ENCODE measurements around the gene ORAI3. TPM values are rescaled to one million over a fixed set of nuclear protein-coding genes. Genes with fewer than 3 reads are reported as not detected.

ORAI3 gene
- total and polyA plus RNA-seq, 2 donors from 2014 or later: 23.1 to 32.3 TPM

GRCh38 chr16:30923554-30924075 is 25.3 kb upstream of the ORAI3 start, which contains the start of gene FBXL19:
Gene FBXL19 (plus strand): TSS chr16:30923572. CDS start chr16:30925755, 2,183 bp downstream.
- peak within 1 kb of the TSS; percentile 88 to 97 (median 94) for H3K4me3 ChIP-seq (ENCODE audit: low read length in 3 of 3)
- FAIRE-seq (no peak), DNase-seq (peak in 2 of 5 donors; percentile 91 to 94)
- TF ChIP-seq, protein P1, sequence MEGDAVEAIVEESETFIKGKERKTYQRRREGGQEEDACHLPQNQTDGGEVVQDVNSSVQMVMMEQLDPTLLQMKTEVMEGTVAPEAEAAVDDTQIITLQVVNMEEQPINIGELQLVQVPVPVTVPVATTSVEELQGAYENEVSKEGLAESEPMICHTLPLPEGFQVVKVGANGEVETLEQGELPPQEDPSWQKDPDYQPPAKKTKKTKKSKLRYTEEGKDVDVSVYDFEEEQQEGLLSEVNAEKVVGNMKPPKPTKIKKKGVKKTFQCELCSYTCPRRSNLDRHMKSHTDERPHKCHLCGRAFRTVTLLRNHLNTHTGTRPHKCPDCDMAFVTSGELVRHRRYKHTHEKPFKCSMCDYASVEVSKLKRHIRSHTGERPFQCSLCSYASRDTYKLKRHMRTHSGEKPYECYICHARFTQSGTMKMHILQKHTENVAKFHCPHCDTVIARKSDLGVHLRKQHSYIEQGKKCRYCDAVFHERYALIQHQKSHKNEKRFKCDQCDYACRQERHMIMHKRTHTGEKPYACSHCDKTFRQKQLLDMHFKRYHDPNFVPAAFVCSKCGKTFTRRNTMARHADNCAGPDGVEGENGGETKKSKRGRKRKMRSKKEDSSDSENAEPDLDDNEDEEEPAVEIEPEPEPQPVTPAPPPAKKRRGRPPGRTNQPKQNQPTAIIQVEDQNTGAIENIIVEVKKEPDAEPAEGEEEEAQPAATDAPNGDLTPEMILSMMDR (IDR thresholded peaks at IDR 0.05; ENCODE audit: borderline replicate concordance, extremely low read depth, insufficient read depth): no peak
- intact Hi-C loops (cut with DNase I): no loop called here
- H3K9ac ChIP-seq (ENCODE audit: low read length in 3 of 3): peak within 1 kb of the TSS; percentile 34 to 93 (median 87)
- H3K27me3 ChIP-seq (ENCODE audit: control insufficient read depth, insufficient read depth, low read length): no peaks in the 10 kb centered on the region
- peaks cover 0 to 4% (median 2%) of the 10 kb centered on the region in 3 donors for H3K4me1 ChIP-seq (ENCODE audit: control insufficient read depth in 2 of 3, insufficient read depth in 2 of 3, low read depth in 1 of 3, low read length in 3 of 3)
- H3K9me3 ChIP-seq (ENCODE audit: control insufficient read depth in 2 of 3, insufficient read depth in 1 of 3, low read length in 3 of 3): no peaks in the 10 kb centered on the region
- H3K36me3 ChIP-seq (ENCODE audit: control insufficient read depth in 2 of 3, insufficient read depth in 3 of 3, low read length in 3 of 3): no peaks in the 10 kb centered on the region
- H3K27ac ChIP-seq (ENCODE audit: low read depth in 2 of 2, low read length in 2 of 2): peak within 1 kb of the TSS; percentile 96 to 98

- Histone ChIP-seq H3K9ac (ENCODE audit: low read length in 3 of 3) (peak overlapping the region in 1 of 3 donors; percentile 12), H3K4me3 (ENCODE audit: low read length in 3 of 3) (peak overlapping the region in 2 of 3 donors; percentile 25 to 48), H3K36me3 (ENCODE audit: control insufficient read depth in 2 of 3, insufficient read depth in 3 of 3, low read length in 3 of 3) (no peaks in the 10 kb centered on the region), H3K27ac (ENCODE audit: low read depth in 2 of 2, low read length in 2 of 2) (no peak overlapping the region), H3K27me3 (ENCODE audit: control insufficient read depth, insufficient read depth, low read length) (no peaks in the 10 kb centered on the region), H3K9me3 (ENCODE audit: control insufficient read depth in 2 of 3, insufficient read depth in 1 of 3, low read length in 3 of 3) (no peaks in the 10 kb centered on the region), H3K4me1 (ENCODE audit: control insufficient read depth in 2 of 3, insufficient read depth in 2 of 3, low read depth in 1 of 3, low read length in 3 of 3) (peaks cover 0 to 4% (median 2%) of the 10 kb centered on the region in 3 donors)
- DNase-seq: peak in 3 of 5 donors; percentile 54 to 87 (median 85)
- no peak for FAIRE-seq
- TF ChIP-seq, protein P1 (IDR thresholded peaks at IDR 0.05; ENCODE audit: borderline replicate concordance, extremely low read depth, insufficient read depth): no peak
- intact Hi-C loops (cut with DNase I): no loop called here
Observed at GRCh38 chr16:30924076-30924912, 24.6 kb upstream of the ORAI3 start.

DNA sequence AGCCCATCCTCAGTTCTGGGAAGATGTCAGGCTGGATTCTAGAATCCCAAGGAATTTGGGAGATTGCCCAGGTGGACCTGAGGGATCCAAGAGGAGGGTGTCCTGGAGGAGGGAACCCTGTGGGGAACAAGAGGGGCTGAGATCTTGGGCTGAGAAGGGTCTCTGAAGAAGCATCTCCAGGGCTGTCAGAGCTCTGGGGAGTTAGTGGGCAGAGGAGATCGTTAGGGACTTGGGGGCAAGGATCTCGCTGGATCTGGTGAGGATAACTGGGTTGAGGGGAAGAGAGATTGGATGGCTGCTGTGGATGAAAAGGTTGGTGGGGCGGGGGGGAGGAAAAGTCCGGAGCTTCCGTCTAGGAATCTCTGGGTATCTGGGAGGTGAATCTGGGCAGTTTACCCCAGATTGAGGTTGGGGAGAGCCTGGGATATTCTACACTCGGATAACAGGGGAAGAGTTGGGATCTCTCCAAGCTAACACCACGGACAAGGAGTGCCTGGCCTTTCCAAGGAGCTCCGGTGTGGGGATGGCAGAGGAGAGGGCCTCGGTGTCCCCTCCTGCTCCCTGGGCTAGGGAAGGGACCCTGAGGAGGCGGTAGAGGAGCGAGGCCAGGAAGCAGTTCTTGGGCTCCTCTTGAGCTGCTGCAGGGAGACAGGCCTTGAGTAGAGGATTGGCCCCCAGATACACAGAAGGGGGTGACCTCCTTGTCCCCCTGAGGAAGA is 23.8 kb upstream of the ORAI3 start:
- intact Hi-C loops (cut with DNase I): no loop called here
- peak in 1 of 5 donors; percentile 61 for DNase-seq
- peak overlapping the region in 1 of 3 donors; percentile 12 for H3K9ac ChIP-seq (ENCODE audit: low read length in 3 of 3)

More for the DNA sequence above, 23.8 kb upstream of the ORAI3 start:
- FAIRE-seq: no peak
- H3K4me3 ChIP-seq (ENCODE audit: low read length in 3 of 3): peak overlapping the region in 1 of 3 donors; percentile 25
- TF ChIP-seq, protein P1 (IDR thresholded peaks at IDR 0.05; ENCODE audit: borderline replicate concordance, extremely low read depth, insufficient read depth): no peak
- no peaks in the 10 kb centered on the region for H3K9me3 ChIP-seq (ENCODE audit: control insufficient read depth in 2 of 3, insufficient read depth in 1 of 3, low read length in 3 of 3)
- H3K27ac ChIP-seq (ENCODE audit: low read depth in 2 of 2, low read length in 2 of 2): no peak overlapping the region
- no peaks in the 10 kb centered on the region for H3K36me3 ChIP-seq (ENCODE audit: control insufficient read depth in 2 of 3, insufficient read depth in 3 of 3, low read length in 3 of 3)
- peaks cover 0 to 4% (median 2%) of the 10 kb centered on the region in 3 donors for H3K4me1 ChIP-seq (ENCODE audit: control insufficient read depth in 2 of 3, insufficient read depth in 2 of 3, low read depth in 1 of 3, low read length in 3 of 3)
- no peaks in the 10 kb centered on the region for H3K27me3 ChIP-seq (ENCODE audit: control insufficient read depth, insufficient read depth, low read length)

All from kidney (tissue), 14 donors.